Type B pancreatic cell (in vitro differentiated cells): Measurements from ENCODE around the gene PAIP2B. TPM values are rescaled to one million over a fixed set of nuclear protein-coding genes. Genes with fewer than 3 reads are reported as not detected.

Source experiments
- DNase-seq: peaks from one replicate; pipeline ENCODE4 v3.0.0; 2021; ENCODE audit warnings: mixed read lengths; ENCODE audit not compliant: unreplicated experiment; ENCODE audit errors: extremely low spot score
- H3K27ac Mint-ChIP-seq: 2 replicates; pipeline ENCODE4 v1.8.0; 2021; ENCODE audit warnings: mild to moderate bottlenecking, mixed read lengths
- H3K27me3 Mint-ChIP-seq: 2 replicates; pipeline ENCODE4 v1.8.0; 2021; ENCODE audit warnings: mixed read lengths
- H3K36me3 Mint-ChIP-seq: 2 replicates; pipeline ENCODE4 v1.8.0; 2021; ENCODE audit warnings: mixed read lengths
- H3K4me1 Mint-ChIP-seq: one replicate; pipeline ENCODE4 v1.8.0; 2021; ENCODE audit warnings: mixed read lengths; ENCODE audit not compliant: unreplicated experiment
- H3K4me3 Mint-ChIP-seq: 2 replicates; pipeline ENCODE4 v1.8.0; 2021; ENCODE audit warnings: mild to moderate bottlenecking, mixed read lengths
- H3K9me3 Mint-ChIP-seq: 2 replicates; pipeline ENCODE4 v1.8.0; 2021; ENCODE audit warnings: mixed read lengths
- CTCF ChIP-seq: fragments of 200-600 bp; sonication (generic); conservative IDR thresholded peaks from 2 replicates; pipeline ENCODE4 v1.5.0; 2021; ENCODE audit warnings: antibody characterized with exemption, mild to moderate bottlenecking
- total RNA-seq: library from RNA; stranded (reverse); gene quantifications from 2 replicates; pipeline ENCODE4 v1.2.1, GENCODE V29; 2021; ENCODE audit warnings: low replicate concordance

Gene PAIP2B
- total RNA-seq, 1 donor from 2014 or later, result 13.7 TPM

- no peak for TF ChIP-seq CTCF
- peaks cover 32% of the 10 kb centered on the region for H3K27me3 Mint-ChIP-seq
- no peak overlapping the region for H3K4me3 Mint-ChIP-seq
- no peaks in the 10 kb centered on the region for H3K4me1 Mint-ChIP-seq
- H3K27ac Mint-ChIP-seq, result no peak overlapping the region
- DNase-seq, result no peak
- no peaks in the 10 kb centered on the region for H3K36me3 Mint-ChIP-seq
- H3K9me3 Mint-ChIP-seq, result peaks cover 4% of the 10 kb centered on the region
These were observed 29.5 kb upstream of the PAIP2B start for GRCh38 chr2:71256421-71256820.

- H3K27me3 Mint-ChIP-seq, result peaks cover 30% of the 10 kb centered on the region
- no peak for TF ChIP-seq CTCF
- H3K27ac Mint-ChIP-seq, result no peak overlapping the region
- no peak overlapping the region for H3K4me3 Mint-ChIP-seq
- no peak for DNase-seq
- H3K36me3 Mint-ChIP-seq, result no peaks in the 10 kb centered on the region
- peaks cover 5% of the 10 kb centered on the region for H3K9me3 Mint-ChIP-seq
- H3K4me1 Mint-ChIP-seq, result no peaks in the 10 kb centered on the region
These were observed 27.9 kb upstream of the PAIP2B start for GRCh38 chr2:71254776-71255175.

GRCh38 chr2:71254078-71254477, 27.2 kb upstream of the PAIP2B start:
- Mint-ChIP-seq H3K9me3 (peaks cover 5% of the 10 kb centered on the region), H3K4me3 (no peak overlapping the region), H3K4me1 (no peaks in the 10 kb centered on the region), H3K27me3 (peaks cover 36% of the 10 kb centered on the region), H3K27ac (no peak overlapping the region), H3K36me3 (no peaks in the 10 kb centered on the region)
- no peak for TF ChIP-seq CTCF
- no peak for DNase-seq

- no peak for TF ChIP-seq CTCF
- DNase-seq, result no peak
- H3K4me1 Mint-ChIP-seq, result no peaks in the 10 kb centered on the region
- H3K9me3 Mint-ChIP-seq, result peaks cover 5% of the 10 kb centered on the region
- no peak overlapping the region for H3K4me3 Mint-ChIP-seq
- peaks cover 36% of the 10 kb centered on the region for H3K27me3 Mint-ChIP-seq
- no peak overlapping the region for H3K27ac Mint-ChIP-seq
- no peaks in the 10 kb centered on the region for H3K36me3 Mint-ChIP-seq
These were observed 26.6 kb upstream of the PAIP2B start for GRCh38 chr2:71253476-71253875.

- H3K27me3 Mint-ChIP-seq, result peaks cover 32% of the 10 kb centered on the region
- no peaks in the 10 kb centered on the region for H3K4me1 Mint-ChIP-seq
- DNase-seq, result no peak
- peaks cover 5% of the 10 kb centered on the region for H3K9me3 Mint-ChIP-seq
- no peak overlapping the region for H3K27ac Mint-ChIP-seq
- no peak overlapping the region for H3K4me3 Mint-ChIP-seq
- no peaks in the 10 kb centered on the region for H3K36me3 Mint-ChIP-seq
- no peak for TF ChIP-seq CTCF
These were observed 26.0 kb upstream of the PAIP2B start for GRCh38 chr2:71252862-71253261.

GRCh38 chr2:71250935-71251334, 24.0 kb upstream of the PAIP2B start:
- DNase-seq, result no peak
- Mint-ChIP-seq H3K9me3 (peaks cover 5% of the 10 kb centered on the region), H3K27ac (no peak overlapping the region), H3K4me1 (no peaks in the 10 kb centered on the region), H3K27me3 (peaks cover 27% of the 10 kb centered on the region), H3K36me3 (no peaks in the 10 kb centered on the region), H3K4me3 (no peak overlapping the region)
- TF ChIP-seq CTCF, result no peak
